ENCODE results near the gene PPP1R1C. TPM values are rescaled to one million over a fixed set of nuclear protein-coding genes. Genes with fewer than 3 reads are reported as not detected.

The PPP1R1C gene
- total and polyA plus RNA-seq, 10 donors = 0.24 to 0.48 (median 0.32) TPM; not detected in 5

DNA sequence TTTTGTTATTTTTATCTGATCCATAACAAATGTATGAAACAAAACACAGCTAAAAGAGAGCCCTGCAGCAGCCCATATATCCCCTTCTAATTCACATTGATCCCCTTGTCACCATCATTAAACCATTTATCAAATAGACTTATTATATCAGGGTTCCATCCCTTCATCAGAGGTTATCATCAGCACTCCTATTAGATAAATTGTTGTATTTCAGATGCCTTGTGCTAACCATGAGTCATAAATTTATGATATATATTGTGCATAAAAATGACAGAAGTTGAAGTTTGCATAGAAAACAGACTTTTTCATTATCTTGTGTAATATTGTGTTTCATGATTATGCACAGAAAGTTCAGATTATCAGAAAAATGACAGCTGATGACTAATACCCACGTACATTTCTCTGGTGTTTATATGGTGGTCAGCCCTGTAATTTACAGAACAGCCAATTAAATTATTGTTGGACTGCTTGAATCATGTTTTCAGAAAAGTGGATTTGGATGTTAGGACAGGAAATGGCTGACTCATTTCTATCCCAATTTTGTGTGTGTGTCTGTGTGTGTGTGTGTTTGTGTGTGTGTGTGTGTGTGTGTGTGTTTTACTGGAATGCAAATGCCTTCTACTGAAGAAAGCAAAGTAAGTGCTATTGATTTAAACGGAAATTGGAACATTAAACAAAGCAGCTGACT lies 80.9 kb downstream of the PPP1R1C start:
- TF ChIP-seq POLR2A (IDR thresholded peaks at IDR 0.05) (no peak), POLR2AphosphoS5 (IDR thresholded peaks at IDR 0.05) (no peak)
- TF ChIP-seq, protein P1, sequence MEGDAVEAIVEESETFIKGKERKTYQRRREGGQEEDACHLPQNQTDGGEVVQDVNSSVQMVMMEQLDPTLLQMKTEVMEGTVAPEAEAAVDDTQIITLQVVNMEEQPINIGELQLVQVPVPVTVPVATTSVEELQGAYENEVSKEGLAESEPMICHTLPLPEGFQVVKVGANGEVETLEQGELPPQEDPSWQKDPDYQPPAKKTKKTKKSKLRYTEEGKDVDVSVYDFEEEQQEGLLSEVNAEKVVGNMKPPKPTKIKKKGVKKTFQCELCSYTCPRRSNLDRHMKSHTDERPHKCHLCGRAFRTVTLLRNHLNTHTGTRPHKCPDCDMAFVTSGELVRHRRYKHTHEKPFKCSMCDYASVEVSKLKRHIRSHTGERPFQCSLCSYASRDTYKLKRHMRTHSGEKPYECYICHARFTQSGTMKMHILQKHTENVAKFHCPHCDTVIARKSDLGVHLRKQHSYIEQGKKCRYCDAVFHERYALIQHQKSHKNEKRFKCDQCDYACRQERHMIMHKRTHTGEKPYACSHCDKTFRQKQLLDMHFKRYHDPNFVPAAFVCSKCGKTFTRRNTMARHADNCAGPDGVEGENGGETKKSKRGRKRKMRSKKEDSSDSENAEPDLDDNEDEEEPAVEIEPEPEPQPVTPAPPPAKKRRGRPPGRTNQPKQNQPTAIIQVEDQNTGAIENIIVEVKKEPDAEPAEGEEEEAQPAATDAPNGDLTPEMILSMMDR (IDR thresholded peaks at IDR 0.05 in 8 of 11, conservative IDR thresholded peaks at IDR 0.05 in 3 of 11) = no peak
- Histone ChIP-seq H3K4me1 (no peaks in the 10 kb centered on the region), H3K9me3 (no peaks in the 10 kb centered on the region), H3K27ac (no peak overlapping the region), H3K27me3 (replicated peaks in 1 of 7) (no peaks in the 10 kb centered on the region), H3K4me3 (no peak overlapping the region), H3K36me3 (no peaks in the 10 kb centered on the region)
- intact Hi-C loops (cut with DNase I; ENCODE audit: low total_unique reads) = no loop called here
- DNase-seq = no peak
- 52 to 75% (median 62%) methylated on average over 2 of the region's 2 CpGs for WGBS, 5 donors

DNA sequence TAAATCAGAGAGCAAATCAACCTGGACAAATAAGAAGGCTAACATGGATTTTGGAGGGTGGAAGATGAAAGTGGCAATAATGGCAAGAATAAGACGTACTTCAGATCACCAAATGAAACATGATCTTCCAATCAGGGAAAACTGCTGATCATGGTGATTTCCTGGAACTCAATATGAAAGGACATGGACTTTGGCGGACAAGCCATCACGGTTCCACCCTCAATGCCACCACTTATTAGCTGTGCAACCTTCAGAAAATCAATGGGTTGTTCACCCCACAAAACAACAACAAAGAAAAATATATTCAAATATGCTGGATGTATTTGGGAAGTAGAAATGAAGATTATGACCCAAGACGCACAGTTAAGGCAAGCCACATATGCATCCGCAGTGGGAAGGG lies 81.7 kb downstream of the PPP1R1C start:
- TF ChIP-seq, protein P1 (IDR thresholded peaks at IDR 0.05 in 8 of 11, conservative IDR thresholded peaks at IDR 0.05 in 3 of 11) = no peak
- TF ChIP-seq POLR2AphosphoS5 (IDR thresholded peaks at IDR 0.05) (no peak), POLR2A (IDR thresholded peaks at IDR 0.05) (no peak)
- Histone ChIP-seq H3K4me3 (no peak overlapping the region), H3K36me3 (no peaks in the 10 kb centered on the region), H3K4me1 (no peaks in the 10 kb centered on the region), H3K27me3 (replicated peaks in 1 of 7) (no peaks in the 10 kb centered on the region), H3K27ac (no peak overlapping the region), H3K9me3 (no peaks in the 10 kb centered on the region)
- intact Hi-C loops (cut with DNase I; ENCODE audit: low total_unique reads) = no loop called here
- DNase-seq = no peak
- 88 to 93% (median 93%) methylated on average over 5 of the region's 5 CpGs for WGBS, 5 donors

DNA sequence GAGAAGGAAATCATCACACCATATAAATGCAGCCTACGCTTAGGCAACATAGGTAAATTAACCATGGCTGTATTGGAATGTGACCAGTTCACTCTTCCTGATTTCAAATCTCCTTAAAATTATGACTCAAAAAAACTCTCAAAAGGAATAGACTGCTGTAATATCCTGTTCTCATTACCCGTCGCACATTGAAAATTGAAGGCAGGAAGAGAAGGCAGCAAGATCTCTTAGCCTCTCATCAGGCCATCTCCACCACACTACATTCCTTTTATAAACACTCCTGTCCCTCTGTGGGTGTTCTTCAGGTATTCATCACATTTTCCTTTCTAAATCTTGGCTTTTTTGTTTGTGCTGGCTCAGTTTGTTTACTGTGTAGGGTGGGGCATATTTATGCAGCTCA lies 83.2 kb downstream of the PPP1R1C start:
- no peak for DNase-seq
- 58 to 73% (median 59%) methylated on average over 3 of the region's 3 CpGs for WGBS, 5 donors
- H3K9me3 ChIP-seq = no peaks in the 10 kb centered on the region
- intact Hi-C loops (cut with DNase I; ENCODE audit: low total_unique reads) = no loop called here
- H3K36me3 ChIP-seq = no peaks in the 10 kb centered on the region
- H3K4me3 ChIP-seq = no peak overlapping the region
- TF ChIP-seq, protein P1 (IDR thresholded peaks at IDR 0.05 in 8 of 11, conservative IDR thresholded peaks at IDR 0.05 in 3 of 11) = no peak
- no peak for TF ChIP-seq POLR2AphosphoS5 (IDR thresholded peaks at IDR 0.05)
- TF ChIP-seq POLR2A (IDR thresholded peaks at IDR 0.05) = no peak
- H3K4me1 ChIP-seq = no peaks in the 10 kb centered on the region
- H3K27me3 ChIP-seq (replicated peaks in 1 of 7) = no peaks in the 10 kb centered on the region
- H3K27ac ChIP-seq = no peak overlapping the region

DNA sequence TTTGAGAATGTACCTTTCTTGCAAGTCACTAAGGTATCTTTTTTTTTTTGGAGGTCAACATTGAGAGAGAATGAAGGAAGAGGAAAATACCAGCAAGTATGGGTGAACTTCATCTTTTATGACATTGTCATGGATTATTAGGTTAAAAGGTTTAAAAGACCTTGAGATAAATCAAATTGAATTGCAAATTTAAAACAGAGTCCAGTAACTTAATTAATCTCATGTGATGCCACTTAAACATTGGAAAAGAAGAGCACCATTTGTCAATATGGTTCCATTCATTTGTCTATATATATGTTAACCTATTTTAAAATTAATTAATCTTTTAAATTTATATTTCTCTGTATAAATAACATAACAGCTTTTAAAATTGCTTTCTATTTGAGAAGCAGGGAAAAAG lies 83.8 kb downstream of the PPP1R1C start:
- Histone ChIP-seq H3K27me3 (replicated peaks in 1 of 7) (no peaks in the 10 kb centered on the region), H3K4me1 (no peaks in the 10 kb centered on the region), H3K27ac (no peak overlapping the region), H3K4me3 (no peak overlapping the region), H3K36me3 (no peaks in the 10 kb centered on the region), H3K9me3 (no peaks in the 10 kb centered on the region)
- intact Hi-C loops (cut with DNase I; ENCODE audit: low total_unique reads) = no loop called here
- DNase-seq = no peak
- TF ChIP-seq POLR2A (IDR thresholded peaks at IDR 0.05) (no peak), POLR2AphosphoS5 (IDR thresholded peaks at IDR 0.05) (no peak)
- TF ChIP-seq, protein P1 (IDR thresholded peaks at IDR 0.05 in 8 of 11, conservative IDR thresholded peaks at IDR 0.05 in 3 of 11) = no peak

All from spleen (tissue), 11 donors.